Neural cell (in vitro differentiated cells): Measurements from ENCODE around the gene FUT7.

Experiments
- CTCF ChIP-seq: fragments of 450-650 bp; IDR thresholded peaks from 2 replicates; pipeline ENCODE4 v1.5.1; 2014; ENCODE audit warnings: antibody characterized with exemption, mild to moderate bottlenecking, moderate library complexity; ENCODE audit not compliant: poor library complexity, severe bottlenecking
- EP300 ChIP-seq: fragments of 450-650 bp; conservative IDR thresholded peaks from 2 replicates; pipeline ENCODE4 v1.6.1; 2014; ENCODE audit warnings: antibody characterized with exemption, mild to moderate bottlenecking, moderate library complexity; ENCODE audit not compliant: poor library complexity, severe bottlenecking
- EZH2 ChIP-seq: fragments of 200-600, 300-800 bp; shearing (Covaris generic), sonication (generic); IDR thresholded peaks from 2 replicates; pipeline ENCODE4 v1.6.1; 2014; ENCODE audit warnings: antibody characterized with exemption, low read length, borderline replicate concordance, mild to moderate bottlenecking; ENCODE audit not compliant: insufficient read depth, poor library complexity, severe bottlenecking
- MXI1 ChIP-seq: fragments of 450-650 bp; conservative IDR thresholded peaks from 2 replicates; pipeline ENCODE4 v1.6.1; 2014; ENCODE audit warnings: antibody characterized with exemption, mild to moderate bottlenecking; ENCODE audit not compliant: poor library complexity, severe bottlenecking
- POLR2AphosphoS5 ChIP-seq: IDR thresholded peaks from 2 replicates; pipeline ENCODE4 v1.6.1; 2012
- RAD21 ChIP-seq: fragments of 450-650 bp; conservative IDR thresholded peaks from 2 replicates; pipeline ENCODE4 v1.6.1; 2014; ENCODE audit warnings: antibody characterized with exemption, mild to moderate bottlenecking, moderate library complexity
- REST ChIP-seq: IDR thresholded peaks from 2 replicates; pipeline ENCODE4 v1.6.1; 2012; ENCODE audit warnings: borderline replicate concordance
- SMC3 ChIP-seq: fragments of 450-650 bp; conservative IDR thresholded peaks from 2 replicates; pipeline ENCODE4 v1.6.1; 2014; ENCODE audit warnings: antibody characterized with exemption, mild to moderate bottlenecking, moderate library complexity; ENCODE audit not compliant: poor library complexity
- TAF1 ChIP-seq: IDR thresholded peaks from 2 replicates; pipeline ENCODE4 v1.6.1; 2012; ENCODE audit warnings: low read depth

DNA sequence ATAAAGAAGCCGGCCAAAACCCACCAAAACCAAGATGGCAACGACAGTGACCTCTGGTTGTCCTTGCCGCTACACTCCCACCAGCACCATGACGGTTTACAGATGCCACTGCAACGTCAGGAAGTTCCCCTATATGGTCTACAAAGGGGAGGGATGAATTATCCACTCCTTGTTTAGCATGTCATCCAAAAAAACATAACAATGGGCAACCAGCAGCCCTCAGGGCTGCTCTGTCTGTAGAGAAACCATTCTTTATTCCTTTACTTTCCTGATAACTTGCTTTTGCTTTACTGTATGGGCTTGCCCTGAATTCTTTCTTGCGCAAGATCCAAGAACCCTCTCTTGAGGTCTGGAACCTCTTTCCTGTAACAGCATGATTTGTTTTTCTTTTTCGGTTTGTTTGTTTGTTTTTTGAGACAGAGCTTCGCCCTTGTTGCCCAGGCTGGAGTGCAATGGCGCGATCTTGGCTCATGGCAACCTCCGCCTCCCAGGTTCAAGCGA, 43.4 kb upstream of the FUT7 start:
- TF ChIP-seq CTCF: no peak
- no peak for TF ChIP-seq EZH2
- no peak for TF ChIP-seq TAF1
- TF ChIP-seq EP300: no peak
- no peak for TF ChIP-seq REST
- no peak for TF ChIP-seq POLR2AphosphoS5
- no peak for TF ChIP-seq RAD21
- TF ChIP-seq SMC3: no peak
- no peak for TF ChIP-seq MXI1
